Measurements from ENCODE around the gene SLC4A9.

GRCh38 chr5:140358738-140359310 lies 1.2 kb upstream of the SLC4A9 start:
- TF ChIP-seq EZH2phosphoT487 (IDR thresholded peaks at IDR 0.05; ENCODE audit: insufficient read depth, low read depth) = no peak
- no peak for TF ChIP-seq EZH2 (IDR thresholded peaks at IDR 0.05; ENCODE audit: insufficient read depth, poor library complexity, severe bottlenecking)
